Activated T-cell treated with anti-CD3 and anti-CD28 coated beads, Interleukin-2, amount 50 U/mL, for 48 hours (primary cell): ENCODE measurements around the gene CREB3L4.

Source experiments
- DNase-seq, 2 experiments: peaks; one replicate each; pipeline ENCODE4 v3.0.0-alpha.2; 2020

The CREB3L4 gene

GRCh38 chr1:153967107-153967999, at the start of gene CREB3L4:
Gene CREB3L4, plus strand, starts transcription at chr1:153967902. Its CDS starts 624 bp downstream, at chr1:153968526.
- DNase-seq, result peak; percentile 85 to 88

- no peak for DNase-seq
Observed at GRCh38 chr1:153919876-153920852, 47.5 kb upstream of the CREB3L4 start.

- DNase-seq, result no peak
Observed at GRCh38 chr1:153921080-153921802, 46.5 kb upstream of the CREB3L4 start.

GRCh38 chr1:153921803-153922075, 46.0 kb upstream of the CREB3L4 start:
- peak in 1 of 2 experiments; percentile 51 for DNase-seq

GRCh38 chr1:153922076-153922971, 45.4 kb upstream of the CREB3L4 start:
- DNase-seq, result peak in 1 of 2 experiments; percentile 81

- DNase-seq, result peak; percentile 98
Observed at GRCh38 chr1:153922972-153923925, 44.5 kb upstream of the CREB3L4 start, which contains the start of gene GATAD2B. Gene GATAD2B, minus strand, starts transcription at chr1:153922972. Its CDS starts 94,625 bp downstream, at chr1:153828347.

- no peak for DNase-seq
Observed at GRCh38 chr1:153926405-153926804, 41.3 kb upstream of the CREB3L4 start.

GRCh38 chr1:153928245-153928644, 39.5 kb upstream of the CREB3L4 start:
- DNase-seq, result no peak

GRCh38 chr1:153928791-153929341, 38.8 kb upstream of the CREB3L4 start:
- no peak for DNase-seq

- no peak for DNase-seq
Observed at GRCh38 chr1:153929426-153929825, 38.3 kb upstream of the CREB3L4 start.

GRCh38 chr1:153929981-153930948, 37.4 kb upstream of the CREB3L4 start:
- DNase-seq, result no peak

GRCh38 chr1:153932156-153933131, 35.3 kb upstream of the CREB3L4 start:
- DNase-seq, result no peak

- no peak for DNase-seq
Observed at GRCh38 chr1:153933430-153933829, 34.3 kb upstream of the CREB3L4 start.

GRCh38 chr1:153933955-153934354, 33.7 kb upstream of the CREB3L4 start:
- no peak for DNase-seq

- no peak for DNase-seq
Observed at GRCh38 chr1:153934746-153935145, 33.0 kb upstream of the CREB3L4 start.

GRCh38 chr1:153936011-153936802, 31.5 kb upstream of the CREB3L4 start:
- DNase-seq, result no peak

GRCh38 chr1:153937331-153937730, 30.4 kb upstream of the CREB3L4 start:
- no peak for DNase-seq
